Suprapubic skin (tissue), 4 donors: ENCODE measurements around the gene MUTYH.
A peak's percentile ranks its signal among the peaks of the same experiment; 100 is the strongest.

Experiments
- CTCF ChIP-seq, 2 donors: fragments of 200-600 bp in 1 of 2; fragments of 450-650 bp in 1 of 2; sonication (generic) in 1 of 2; IDR thresholded peaks; one replicate each; pipeline ENCODE4 v1.5.1; 2016 to 2019; ENCODE audit warnings: antibody characterized with exemption in 2 of 2, mild to moderate bottlenecking in 1 of 2, moderate library complexity in 1 of 2
- EP300 ChIP-seq: sonication (generic); formaldehyde crosslinking; IDR thresholded peaks from one replicate; pipeline ENCODE4 v1.6.1; 2017; ENCODE audit warnings: antibody characterized with exemption
- POLR2A ChIP-seq, 2 donors: fragments of 450-650 bp; IDR thresholded peaks; one replicate each; pipeline ENCODE4 v1.6.1; 2017; ENCODE audit warnings: antibody characterized with exemption in 2 of 2, mild to moderate bottlenecking in 2 of 2, moderate library complexity in 2 of 2
- POLR2AphosphoS5 ChIP-seq, 3 donors: sonication (generic); formaldehyde crosslinking; IDR thresholded peaks; one replicate each; pipeline ENCODE4 v1.6.1; 2017; ENCODE audit warnings: antibody characterized with exemption in 3 of 3

- TF ChIP-seq POLR2A (IDR thresholded peaks at IDR 0.05) (no peak), POLR2AphosphoS5 (IDR thresholded peaks at IDR 0.05) (no peak), CTCF (IDR thresholded peaks at IDR 0.05) (peak; percentile 40 to 65), EP300 (no peak)
Observed at GRCh38 chr1:45299981-45300668, 40.1 kb downstream of the MUTYH start.
